ENCODE data around the gene MAP3K8. TPM values are rescaled to one million over a fixed set of nuclear protein-coding genes. Genes with fewer than 3 reads are reported as not detected.

Gene MAP3K8
- total and polyA plus RNA-seq, 2 donors (not counting 1 experiment from before 2014, with no cell fraction given) = 97.0 to 99.2 TPM

DNA sequence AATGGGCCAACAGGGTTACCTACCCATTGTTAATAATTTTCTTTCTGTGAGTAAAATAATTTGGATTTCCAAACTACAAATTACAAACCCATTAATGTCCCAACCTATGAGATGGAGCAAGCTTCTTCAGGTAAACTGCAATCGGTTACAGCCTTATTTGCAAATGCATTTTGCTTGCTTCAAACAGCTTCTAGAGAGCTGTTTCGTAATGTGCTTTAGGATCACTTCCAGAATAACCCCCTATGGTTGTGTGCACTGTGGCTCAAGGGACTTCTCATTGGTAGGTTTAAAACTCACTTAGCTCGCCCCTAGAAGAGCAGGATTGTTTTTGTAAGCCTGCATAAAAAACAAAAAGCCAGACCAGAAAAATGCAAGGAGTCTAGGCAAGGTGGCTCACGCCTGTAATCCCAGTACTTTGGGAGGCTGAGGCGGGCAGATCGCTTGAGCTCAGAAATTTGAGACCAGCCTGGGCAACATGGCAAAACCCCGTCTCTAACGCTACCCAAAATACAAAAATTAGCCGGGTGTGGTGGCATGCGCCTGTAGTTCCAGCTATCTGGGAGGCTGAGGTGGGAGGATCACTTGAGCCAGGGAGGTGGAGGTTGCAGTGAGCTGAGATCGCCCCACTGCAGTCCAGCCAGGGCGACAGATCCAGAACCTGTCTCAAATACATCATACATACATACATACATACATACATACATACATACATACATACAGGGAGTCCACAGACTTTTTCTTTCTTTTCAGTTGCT, 3.3 kb upstream of the MAP3K8 start:
- ChIA-PET POLR2A (interaction anchor here (0.5 to 2.2 kb wide), 4 partner anchors 9 to 37 kb away, joined by 3 to 9 read pairs (median 4); no protein-coding TSS in a partner anchor), CTCF (interaction anchor here (0.7 to 5.6 kb wide), 10 partner anchors 10 to 160 kb away, joined by 3 to 42 read pairs (median 6); no protein-coding TSS in a partner anchor)
- intact Hi-C loops (cut with micrococcal nuclease) = loop anchor here (10.0 kb wide), 1 partner anchor 1914 kb away; the partner anchor contains the start of gene EPC1
- H3K9me3 ChIP-seq (ENCODE audit: control extremely low read depth in 1 of 3, control insufficient read depth in 2 of 3, insufficient read depth in 1 of 3, low read length in 2 of 3) = peaks cover 0 to 10% (median 0%) of the 10 kb centered on the region in 3 donors
- peaks cover 17% of the 10 kb centered on the region for H4K20me1 ChIP-seq (ENCODE audit: control insufficient read depth, insufficient read depth, low read length, poor library complexity, severe bottlenecking)
- WGBS (ENCODE audit: insufficient coverage) = 97% methylated on average over 7 of the region's 12 CpGs
- H3K27me3 ChIP-seq (replicated peaks in 1 of 4; ENCODE audit: control extremely low read depth in 1 of 4, control insufficient read depth in 3 of 4, insufficient read depth in 4 of 4, low read length in 3 of 4) = no peaks in the 10 kb centered on the region
- H3K27ac Mint-ChIP-seq = peak overlapping the region; percentile 73
- H3K27me3 Mint-ChIP-seq = no peaks in the 10 kb centered on the region
- H3K4me3 Mint-ChIP-seq = peak overlapping the region; percentile 67
- H3K4me2 ChIP-seq (replicated peaks; ENCODE audit: low read depth, low read length, poor library complexity, severe bottlenecking) = peak overlapping the region; percentile 50
- H3K9ac ChIP-seq (ENCODE audit: low read length) = no peak overlapping the region
- H2AFZ ChIP-seq (ENCODE audit: insufficient read depth, low read depth, low read length, poor library complexity, severe bottlenecking) = peak overlapping the region; percentile 68
- no peaks in the 10 kb centered on the region for H3K9me3 Mint-ChIP-seq (ENCODE audit: insufficient read depth)
- DNase-seq (no peak), ATAC-seq (ENCODE audit: low read depth) (no peak)
- H3K27ac ChIP-seq (ENCODE audit: low read length in 2 of 2) = peak overlapping the region; percentile 51 to 57
- H3K36me3 ChIP-seq (replicated peaks in 1 of 2; ENCODE audit: control extremely low read depth in 1 of 2, control insufficient read depth in 1 of 2, extremely low read depth in 1 of 2, insufficient read depth in 2 of 2, low read length in 1 of 2) = peaks cover 0 to under 1% of the 10 kb centered on the region in 2 experiments
- H3K4me3 ChIP-seq (ENCODE audit: control extremely low read depth in 1 of 5, extremely low read depth in 1 of 5, insufficient read depth in 1 of 5, low read depth in 2 of 5, low read length in 4 of 5) = no peak overlapping the region
- peaks cover 51 to 71% of the 10 kb centered on the region in 2 donors for H3K4me1 ChIP-seq (ENCODE audit: control insufficient read depth in 2 of 2, insufficient read depth in 2 of 2, low read length in 2 of 2)
- peaks cover 26% of the 10 kb centered on the region for H3K79me2 ChIP-seq (ENCODE audit: control insufficient read depth, insufficient read depth, low read length)
- peaks cover 64% of the 10 kb centered on the region for H3K4me1 Mint-ChIP-seq
- TF ChIP-seq, protein P1, sequence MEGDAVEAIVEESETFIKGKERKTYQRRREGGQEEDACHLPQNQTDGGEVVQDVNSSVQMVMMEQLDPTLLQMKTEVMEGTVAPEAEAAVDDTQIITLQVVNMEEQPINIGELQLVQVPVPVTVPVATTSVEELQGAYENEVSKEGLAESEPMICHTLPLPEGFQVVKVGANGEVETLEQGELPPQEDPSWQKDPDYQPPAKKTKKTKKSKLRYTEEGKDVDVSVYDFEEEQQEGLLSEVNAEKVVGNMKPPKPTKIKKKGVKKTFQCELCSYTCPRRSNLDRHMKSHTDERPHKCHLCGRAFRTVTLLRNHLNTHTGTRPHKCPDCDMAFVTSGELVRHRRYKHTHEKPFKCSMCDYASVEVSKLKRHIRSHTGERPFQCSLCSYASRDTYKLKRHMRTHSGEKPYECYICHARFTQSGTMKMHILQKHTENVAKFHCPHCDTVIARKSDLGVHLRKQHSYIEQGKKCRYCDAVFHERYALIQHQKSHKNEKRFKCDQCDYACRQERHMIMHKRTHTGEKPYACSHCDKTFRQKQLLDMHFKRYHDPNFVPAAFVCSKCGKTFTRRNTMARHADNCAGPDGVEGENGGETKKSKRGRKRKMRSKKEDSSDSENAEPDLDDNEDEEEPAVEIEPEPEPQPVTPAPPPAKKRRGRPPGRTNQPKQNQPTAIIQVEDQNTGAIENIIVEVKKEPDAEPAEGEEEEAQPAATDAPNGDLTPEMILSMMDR (IDR thresholded peaks at IDR 0.05) = no peak
- no peak for TF ChIP-seq EZH2 (IDR thresholded peaks at IDR 0.05; ENCODE audit: borderline replicate concordance, insufficient read depth, low read depth, low read length, poor library complexity, severe bottlenecking)

Data from B cell (primary cell).